ENCODE data around the gene SETSIP.

The SETSIP gene, protein sequence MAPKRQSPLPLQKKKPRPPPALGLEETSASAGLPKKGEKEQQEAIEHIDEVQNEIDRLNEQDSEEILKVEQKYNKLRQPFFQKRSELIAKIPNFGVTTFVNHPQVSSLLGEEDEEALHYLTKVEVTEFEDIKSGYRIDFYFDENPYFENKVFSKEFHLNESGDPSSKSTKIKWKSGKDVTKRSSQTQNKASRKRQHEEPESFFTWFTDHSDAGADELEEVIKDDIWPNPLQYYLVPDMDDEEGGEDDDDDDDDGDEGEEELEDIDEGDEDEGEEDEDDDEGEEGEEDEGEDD

DNA sequence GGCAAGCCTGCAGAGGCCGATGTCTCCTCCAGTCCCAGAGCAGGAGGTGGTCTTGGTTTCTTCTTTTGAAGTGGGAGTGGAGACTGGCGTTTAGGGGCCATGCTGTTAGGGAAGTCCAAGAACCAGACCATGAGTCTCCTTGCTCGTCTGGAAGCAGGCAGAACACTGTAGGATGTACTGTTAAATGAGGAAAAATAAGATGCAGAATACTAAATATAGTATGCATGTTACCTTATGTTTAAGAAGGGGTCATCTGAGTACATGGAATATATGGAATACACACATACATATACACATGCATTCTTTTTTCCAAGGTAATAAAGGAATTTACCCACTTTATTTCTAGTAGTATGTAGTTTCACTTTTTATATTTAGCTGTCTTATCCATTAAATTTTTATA is at the start of gene SETSIP:
Gene SETSIP (minus strand): TSS at position 101 of the 400 bp plus-strand sequence. CDS start 0 bp downstream, at position 101.
- TF ChIP-seq CTCF (IDR thresholded peaks at IDR 0.05; ENCODE audit: low read depth, low read length), result no peak
- H3K4me3 ChIP-seq (ENCODE audit: low read depth, low read length), result no peak within 1 kb of the TSS

GRCh38 chr1:92123868-92124267 is 48.7 kb upstream of the SETSIP start:
- no peak overlapping the region for H3K4me3 ChIP-seq (ENCODE audit: low read depth, low read length)
- TF ChIP-seq CTCF (IDR thresholded peaks at IDR 0.05; ENCODE audit: low read depth, low read length), result no peak

DNA sequence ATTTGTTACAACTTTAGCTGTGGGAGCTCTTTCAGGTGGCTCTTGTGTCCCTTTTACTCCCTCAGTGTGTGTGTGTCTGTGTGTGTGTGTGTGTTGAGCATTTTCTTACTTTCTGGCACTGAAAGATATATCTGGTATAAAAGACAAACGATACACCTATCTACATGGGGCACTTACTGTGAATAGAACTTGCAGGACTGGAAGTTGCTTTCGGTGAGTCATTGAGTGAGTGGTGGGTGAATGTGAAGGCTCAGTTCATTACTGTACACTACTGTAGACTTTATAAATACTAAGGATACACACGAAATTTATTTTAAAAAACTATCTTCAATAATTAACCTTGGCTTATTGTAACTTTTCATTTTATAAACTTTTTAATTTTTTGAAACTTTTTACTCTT is 43.6 kb upstream of the SETSIP start:
- H3K4me3 ChIP-seq (ENCODE audit: low read depth, low read length), result no peak overlapping the region
- TF ChIP-seq CTCF (IDR thresholded peaks at IDR 0.05; ENCODE audit: low read depth, low read length), result no peak

GRCh38 chr1:92117526-92117925 is 42.3 kb upstream of the SETSIP start:
- no peak overlapping the region for H3K4me3 ChIP-seq (ENCODE audit: low read depth, low read length)
- TF ChIP-seq CTCF (IDR thresholded peaks at IDR 0.05; ENCODE audit: low read depth, low read length), result no peak

DNA sequence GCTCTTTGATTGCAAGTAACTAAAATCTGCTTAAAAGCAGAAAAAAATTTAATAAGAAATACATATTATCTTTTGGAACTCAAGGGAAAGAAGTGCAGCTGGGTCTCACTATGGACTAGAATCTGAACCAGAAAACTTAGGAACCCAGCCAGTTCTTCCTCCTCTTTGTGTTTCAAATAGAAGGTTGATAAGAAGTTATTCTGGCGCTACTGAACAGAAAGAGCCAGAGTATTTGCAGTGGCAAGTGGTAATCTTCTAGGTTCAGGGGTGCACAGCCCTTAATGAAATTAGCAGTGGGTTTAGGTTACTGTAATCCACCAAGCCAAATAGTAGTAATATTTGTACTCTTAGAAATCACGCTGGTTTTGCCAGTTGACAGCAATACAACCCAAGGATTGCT is 33.4 kb upstream of the SETSIP start:
- no peak for TF ChIP-seq CTCF (IDR thresholded peaks at IDR 0.05; ENCODE audit: low read depth, low read length)
- no peak overlapping the region for H3K4me3 ChIP-seq (ENCODE audit: low read depth, low read length)

GRCh38 chr1:92105546-92106081 is 30.4 kb upstream of the SETSIP start:
- no peak for TF ChIP-seq CTCF (IDR thresholded peaks at IDR 0.05; ENCODE audit: low read depth, low read length)
- H3K4me3 ChIP-seq (ENCODE audit: low read depth, low read length), result no peak overlapping the region

GRCh38 chr1:92096317-92096716 is 21.1 kb upstream of the SETSIP start:
- no peak for TF ChIP-seq CTCF (IDR thresholded peaks at IDR 0.05; ENCODE audit: low read depth, low read length)
- H3K4me3 ChIP-seq (ENCODE audit: low read depth, low read length), result no peak overlapping the region

All from WI38 (cell line).